GM23338 (cell line): ENCODE data around the gene FEN1. TPM values are rescaled to one million over a fixed set of nuclear protein-coding genes. Genes with fewer than 3 reads are reported as not detected.

Experiments
- ATAC-seq: fragments of 200-7000 bp; cut with Tn5 transposase; 3 replicates; pipeline ENCODE4 v1.9.1; 2020
- DNase-seq: peaks from one replicate; pipeline ENCODE4 v3.0.0-alpha.2; 2015; ENCODE audit warnings: low spot score
- H2AFZ ChIP-seq: fragments of 200-600 bp; sonication (generic); 2 replicates; pipeline ENCODE4 v1.8.0; 2016; ENCODE audit warnings: antibody characterized with exemption, mild to moderate bottlenecking, moderate library complexity
- H3F3A ChIP-seq: fragments of 200-600 bp; sonication (generic); replicated peaks from 2 replicates; pipeline ENCODE4 v1.8.0; 2017; ENCODE audit warnings: antibody characterized with exemption, mixed run types, low read depth
- H3K27ac ChIP-seq: fragments of 200-600 bp; sonication (generic); 2 replicates; pipeline ENCODE4 v1.6.1; 2016; ENCODE audit warnings: low read depth
- H3K27me3 ChIP-seq: fragments of 200-600 bp; sonication (generic); 2 replicates; pipeline ENCODE4 v1.8.0; 2016; ENCODE audit warnings: mild to moderate bottlenecking, mixed run types, moderate library complexity; ENCODE audit not compliant: insufficient read depth
- H3K36me3 ChIP-seq: fragments of 200-600 bp; sonication (generic); 2 replicates; pipeline ENCODE4 v1.8.0; 2016; ENCODE audit warnings: mild to moderate bottlenecking; ENCODE audit not compliant: insufficient read depth
- H3K4me1 ChIP-seq: fragments of 200-600 bp; sonication (generic); 2 replicates; pipeline ENCODE4 v1.8.0; 2016; ENCODE audit warnings: mild to moderate bottlenecking, moderate library complexity; ENCODE audit not compliant: insufficient read depth
- H3K4me2 ChIP-seq: fragments of 200-600 bp; sonication (generic); 2 replicates; pipeline ENCODE4 v1.7.1; 2017; ENCODE audit warnings: mixed run types
- H3K4me3 ChIP-seq: fragments of 200-600 bp; sonication (generic); 2 replicates; pipeline ENCODE4 v1.6.1; 2016; ENCODE audit warnings: mixed run types
- H3K79me2 ChIP-seq: fragments of 200-600 bp; sonication (generic); replicated peaks from 2 replicates; pipeline ENCODE4 v1.8.0; 2017; ENCODE audit warnings: mild to moderate bottlenecking; ENCODE audit not compliant: insufficient read depth
- H3K9me2 ChIP-seq: fragments of 200-600 bp; sonication (generic); 2 replicates; pipeline ENCODE4 v1.8.0; 2017; ENCODE audit not compliant: insufficient read depth
- H4K20me1 ChIP-seq: fragments of 200-600 bp; sonication (generic); replicated peaks from 2 replicates; pipeline ENCODE4 v1.8.0; 2017; ENCODE audit warnings: mild to moderate bottlenecking; ENCODE audit not compliant: insufficient read depth
- H3K27ac Mint-ChIP-seq: 2 replicates; pipeline ENCODE4 v1.8.0; 2020; ENCODE audit warnings: inconsistent platforms, mild to moderate bottlenecking, moderate library complexity, mixed read lengths
- H3K27me3 Mint-ChIP-seq: 3 replicates; pipeline ENCODE4 v1.8.0; 2022; ENCODE audit warnings: low read depth, mild to moderate bottlenecking, moderate library complexity, mixed read lengths, inconsistent platforms; ENCODE audit not compliant: insufficient read depth, poor library complexity
- H3K36me3 Mint-ChIP-seq: 3 replicates; pipeline ENCODE4 v1.8.0; 2021; ENCODE audit warnings: low read depth, mild to moderate bottlenecking, inconsistent platforms, moderate library complexity, mixed read lengths
- H3K4me1 Mint-ChIP-seq: 3 replicates; pipeline ENCODE4 v1.8.0; 2020; ENCODE audit warnings: mild to moderate bottlenecking, inconsistent platforms, mixed read lengths
- H3K4me3 Mint-ChIP-seq: 3 replicates; pipeline ENCODE4 v1.8.0; 2021; ENCODE audit warnings: moderate library complexity, mild to moderate bottlenecking, inconsistent platforms, mixed read lengths
- H3K9me3 Mint-ChIP-seq: 3 replicates; pipeline ENCODE4 v1.8.0; 2020; ENCODE audit warnings: moderate library complexity, mild to moderate bottlenecking, inconsistent platforms, mixed read lengths
- CREB1 ChIP-seq: fragments of 250-450 bp; sonication (Bioruptor Pico); IDR thresholded peaks from 2 replicates; pipeline ENCODE4 v1.5.0; 2020; ENCODE audit warnings: low read depth, mild to moderate bottlenecking, moderate library complexity
- ETS1 ChIP-seq: IDR thresholded peaks from 2 replicates; pipeline ENCODE4 v1.6.1; 2016; ENCODE audit warnings: antibody characterized with exemption
- EZH2 ChIP-seq: fragments of 200-600 bp; sonication (generic); IDR thresholded peaks from one replicate; pipeline ENCODE4 v1.8.0; 2017; ENCODE audit warnings: antibody characterized with exemption, mild to moderate bottlenecking, low read depth; ENCODE audit not compliant: unreplicated experiment
- EZH2phosphoT487 ChIP-seq: fragments of 200-600 bp; sonication (generic); IDR thresholded peaks from one replicate; pipeline ENCODE4 v1.8.1; 2018; ENCODE audit warnings: antibody characterized with exemption; ENCODE audit not compliant: unreplicated experiment
- JUNB ChIP-seq: IDR thresholded peaks from one replicate; pipeline ENCODE4 v1.6.1; 2016; ENCODE audit warnings: antibody characterized with exemption; ENCODE audit not compliant: unreplicated experiment
- NANOG ChIP-seq: IDR thresholded peaks from 2 replicates; pipeline ENCODE4 v1.6.1; 2016; ENCODE audit warnings: antibody characterized with exemption, borderline replicate concordance
- POLR2AphosphoS5 ChIP-seq: IDR thresholded peaks from 2 replicates; pipeline ENCODE4 v1.6.1; 2016; ENCODE audit warnings: antibody characterized with exemption, low read depth
- STAT1 ChIP-seq: IDR thresholded peaks from one replicate; pipeline ENCODE4 v1.6.1; 2016; ENCODE audit warnings: antibody characterized with exemption; ENCODE audit not compliant: unreplicated experiment
- ZNF114 ChIP-seq: fragments of 250-450 bp; sonication (Bioruptor Pico); IDR thresholded peaks from 2 replicates; pipeline ENCODE4 v1.5.0; 2020; ENCODE audit warnings: mild to moderate bottlenecking, moderate library complexity
- ZNF331 ChIP-seq: fragments of 250-450 bp; sonication (Bioruptor Pico); IDR thresholded peaks from 2 replicates; pipeline ENCODE4 v1.5.0; 2020; ENCODE audit warnings: low read depth, mild to moderate bottlenecking, moderate library complexity
- ZNF462 ChIP-seq: fragments of 250-450 bp; sonication (Bioruptor Pico); IDR thresholded peaks from 2 replicates; pipeline ENCODE4 v1.5.0; 2020; ENCODE audit warnings: mild to moderate bottlenecking, moderate library complexity
- polyA plus RNA-seq: library from polyadenylated mRNA; unstranded; fragments of >200 nt; fragmentation: Nextera tagmentation; extraction: Ambion mirVana; gene quantifications from 2 replicates; pipeline ENCODE4 v1.2.1, GENCODE V29; 2016
- total RNA-seq: library from RNA; depleted of rRNA; stranded (reverse); fragments of >200 nt; shearing (Covaris generic); gene quantifications from 2 replicates; pipeline ENCODE4 v1.2.3, GENCODE V29; 2014
- TF ChIP-seq, protein P1 (sequence below): IDR thresholded peaks from one replicate; pipeline ENCODE4 v1.6.1; 2018; ENCODE audit warnings: antibody characterized with exemption; ENCODE audit not compliant: unreplicated experiment

FEN1 gene
- total and polyA plus RNA-seq, 2 experiments from 2014 or later: 85.1 to 89.0 TPM

GRCh38 chr11:61771195-61771894 lies 21.4 kb upstream of the FEN1 start:
- Histone ChIP-seq H3K27me3 (no peaks in the 10 kb centered on the region), H3K27ac (no peak overlapping the region), H3F3A (no peaks in the 10 kb centered on the region), H3K9me2 (no peaks in the 10 kb centered on the region), H4K20me1 (no peaks in the 10 kb centered on the region), H3K4me1 (peaks cover 6% of the 10 kb centered on the region), H2AFZ (no peak overlapping the region), H3K79me2 (no peaks in the 10 kb centered on the region), H3K4me2 (no peak overlapping the region), H3K36me3 (no peaks in the 10 kb centered on the region), H3K4me3 (no peak overlapping the region)
- DNase-seq (no peak), ATAC-seq (peak; percentile 5; the same call in 1 of the 3 replicates)
- Mint-ChIP-seq H3K36me3 (no peaks in the 10 kb centered on the region; the same call in 2 of the 3 replicates), H3K27me3 (peaks cover 6% of the 10 kb centered on the region), H3K4me3 (no peak overlapping the region; the same call in 2 of the 3 replicates), H3K27ac (no peak overlapping the region), H3K4me1 (peaks cover 14% of the 10 kb centered on the region), H3K9me3 (no peaks in the 10 kb centered on the region)
- TF ChIP-seq EZH2phosphoT487 (no peak), JUNB (no peak), ZNF462 (CRISPR knock-in tag) (no peak), ZNF114 (CRISPR knock-in tag) (no peak), CREB1 (CRISPR knock-in tag) (no peak), EZH2 (no peak), NANOG (no peak), ZNF331 (no peak), ETS1 (no peak), POLR2AphosphoS5 (no peak), STAT1 (no peak)
- TF ChIP-seq, protein P1, sequence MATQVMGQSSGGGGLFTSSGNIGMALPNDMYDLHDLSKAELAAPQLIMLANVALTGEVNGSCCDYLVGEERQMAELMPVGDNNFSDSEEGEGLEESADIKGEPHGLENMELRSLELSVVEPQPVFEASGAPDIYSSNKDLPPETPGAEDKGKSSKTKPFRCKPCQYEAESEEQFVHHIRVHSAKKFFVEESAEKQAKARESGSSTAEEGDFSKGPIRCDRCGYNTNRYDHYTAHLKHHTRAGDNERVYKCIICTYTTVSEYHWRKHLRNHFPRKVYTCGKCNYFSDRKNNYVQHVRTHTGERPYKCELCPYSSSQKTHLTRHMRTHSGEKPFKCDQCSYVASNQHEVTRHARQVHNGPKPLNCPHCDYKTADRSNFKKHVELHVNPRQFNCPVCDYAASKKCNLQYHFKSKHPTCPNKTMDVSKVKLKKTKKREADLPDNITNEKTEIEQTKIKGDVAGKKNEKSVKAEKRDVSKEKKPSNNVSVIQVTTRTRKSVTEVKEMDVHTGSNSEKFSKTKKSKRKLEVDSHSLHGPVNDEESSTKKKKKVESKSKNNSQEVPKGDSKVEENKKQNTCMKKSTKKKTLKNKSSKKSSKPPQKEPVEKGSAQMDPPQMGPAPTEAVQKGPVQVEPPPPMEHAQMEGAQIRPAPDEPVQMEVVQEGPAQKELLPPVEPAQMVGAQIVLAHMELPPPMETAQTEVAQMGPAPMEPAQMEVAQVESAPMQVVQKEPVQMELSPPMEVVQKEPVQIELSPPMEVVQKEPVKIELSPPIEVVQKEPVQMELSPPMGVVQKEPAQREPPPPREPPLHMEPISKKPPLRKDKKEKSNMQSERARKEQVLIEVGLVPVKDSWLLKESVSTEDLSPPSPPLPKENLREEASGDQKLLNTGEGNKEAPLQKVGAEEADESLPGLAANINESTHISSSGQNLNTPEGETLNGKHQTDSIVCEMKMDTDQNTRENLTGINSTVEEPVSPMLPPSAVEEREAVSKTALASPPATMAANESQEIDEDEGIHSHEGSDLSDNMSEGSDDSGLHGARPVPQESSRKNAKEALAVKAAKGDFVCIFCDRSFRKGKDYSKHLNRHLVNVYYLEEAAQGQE: no peak
